Measurements from ENCODE around the gene CPNE8.

The CPNE8 gene

GRCh38 chr12:38633511-38633910 is 271.9 kb downstream of the CPNE8 start:
- no peak for DNase-seq (ENCODE audit: low read depth in 2 of 2)

- no peak for DNase-seq (ENCODE audit: low read depth in 2 of 2)
Observed at GRCh38 chr12:38629064-38629463, 276.3 kb downstream of the CPNE8 start.

DNA sequence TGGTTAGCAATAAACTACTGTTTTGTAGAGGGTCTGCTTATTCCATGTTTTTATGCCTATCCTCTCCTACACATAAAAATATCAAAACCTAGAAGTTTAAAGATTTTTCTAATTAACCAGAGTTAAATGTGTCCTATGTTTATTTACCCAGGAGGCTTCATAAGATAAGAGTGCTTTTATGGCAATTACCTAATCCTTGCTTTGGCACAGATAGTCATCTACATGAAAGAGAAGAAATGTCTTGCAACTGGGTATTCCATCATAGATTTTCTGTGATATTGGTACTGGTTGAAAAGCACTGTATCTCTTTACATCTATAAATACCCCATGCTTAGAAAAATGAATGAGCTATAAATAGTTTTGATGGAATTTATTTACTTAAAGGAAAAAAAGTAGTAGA is 277.1 kb downstream of the CPNE8 start:
- DNase-seq (ENCODE audit: low read depth in 2 of 2), result no peak

- DNase-seq (ENCODE audit: low read depth in 2 of 2), result no peak
Observed at GRCh38 chr12:38625306-38625705, 280.1 kb downstream of the CPNE8 start.

DNA sequence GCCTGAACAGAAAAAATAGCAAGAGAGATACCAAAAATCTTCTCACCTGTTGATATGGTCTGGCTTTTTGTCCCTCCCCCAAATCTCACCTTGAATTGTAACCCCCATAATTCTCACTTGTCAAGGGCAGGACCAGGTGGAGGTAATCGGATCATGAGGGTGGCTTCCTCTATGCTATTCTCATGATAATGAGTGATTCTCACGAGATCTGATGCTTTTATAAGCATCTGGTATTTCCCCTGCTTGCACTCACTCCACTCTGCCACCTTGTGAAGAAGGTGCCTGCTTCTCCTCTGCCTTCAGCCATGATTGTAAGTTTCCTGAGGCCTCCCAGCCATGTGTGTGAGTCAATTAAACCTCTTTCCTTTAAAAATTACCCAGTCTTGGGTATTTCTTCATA is 291.2 kb downstream of the CPNE8 start:
- DNase-seq (ENCODE audit: low read depth in 2 of 2), result no peak

- no peak for DNase-seq (ENCODE audit: low read depth in 2 of 2)
Observed at GRCh38 chr12:38610808-38611350, 294.5 kb downstream of the CPNE8 start.

DNA sequence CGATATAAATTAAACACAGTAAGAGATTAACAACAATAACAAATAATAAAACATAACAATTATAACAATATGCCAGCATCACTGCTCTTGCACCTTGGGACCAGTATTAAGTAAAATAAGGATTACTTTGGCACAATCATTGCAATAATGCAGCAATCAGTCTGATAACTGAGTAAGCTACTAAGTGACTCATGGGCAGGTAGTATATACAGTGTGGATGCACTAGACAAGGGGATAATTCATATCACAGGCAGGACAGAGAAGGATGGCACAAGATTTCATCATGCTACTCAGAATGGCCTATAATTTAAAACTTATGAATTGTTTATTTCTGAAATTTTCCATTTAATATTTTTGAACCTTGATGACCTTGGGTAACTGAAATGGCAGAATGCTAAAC is 298.1 kb downstream of the CPNE8 start:
- DNase-seq (ENCODE audit: low read depth in 2 of 2), result no peak

Data from activated CD8-positive, alpha-beta memory T cell treated with anti-CD3 and anti-CD28 coated beads for 4 hours (primary cell).